Lower leg skin (tissue), 3 donors: ENCODE data around the gene TEF.

ENCODE experiments used
- POLR2A ChIP-seq, 2 donors: fragments of 450-650 bp; IDR thresholded peaks; one replicate each; pipeline ENCODE4 v1.6.1; 2016 to 2017; ENCODE audit warnings: antibody characterized with exemption in 2 of 2, mild to moderate bottlenecking in 1 of 2, moderate library complexity in 1 of 2
- TF ChIP-seq, protein P1 (sequence below), 3 donors: fragments of 450-650 bp; IDR thresholded peaks; one replicate each; pipeline ENCODE4 v1.5.1; 2016; ENCODE audit warnings: antibody characterized with exemption in 3 of 3, mild to moderate bottlenecking in 3 of 3, moderate library complexity in 2 of 3

DNA sequence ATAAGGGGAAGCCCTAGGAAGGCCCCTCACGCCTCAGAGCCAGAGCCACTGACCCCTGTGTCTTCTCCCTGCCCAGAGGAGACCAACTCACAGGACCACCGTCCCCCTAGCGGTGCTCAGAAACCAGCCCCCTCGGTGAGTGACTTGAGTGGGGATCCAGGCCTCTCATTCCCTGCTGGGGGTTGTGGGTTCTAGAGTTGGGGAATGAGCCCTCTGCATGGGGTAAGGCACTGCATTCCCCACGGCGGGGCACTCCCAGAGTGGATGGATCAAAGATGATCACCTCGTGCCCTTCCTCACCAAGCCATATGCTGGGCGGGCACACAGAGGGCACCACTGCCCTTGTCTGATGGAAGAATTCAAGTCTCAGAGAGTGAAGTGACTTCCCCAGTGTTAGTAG, 40.7 kb upstream of the TEF start:
- TF ChIP-seq POLR2A (IDR thresholded peaks at IDR 0.05): no peak
- TF ChIP-seq, protein P1, sequence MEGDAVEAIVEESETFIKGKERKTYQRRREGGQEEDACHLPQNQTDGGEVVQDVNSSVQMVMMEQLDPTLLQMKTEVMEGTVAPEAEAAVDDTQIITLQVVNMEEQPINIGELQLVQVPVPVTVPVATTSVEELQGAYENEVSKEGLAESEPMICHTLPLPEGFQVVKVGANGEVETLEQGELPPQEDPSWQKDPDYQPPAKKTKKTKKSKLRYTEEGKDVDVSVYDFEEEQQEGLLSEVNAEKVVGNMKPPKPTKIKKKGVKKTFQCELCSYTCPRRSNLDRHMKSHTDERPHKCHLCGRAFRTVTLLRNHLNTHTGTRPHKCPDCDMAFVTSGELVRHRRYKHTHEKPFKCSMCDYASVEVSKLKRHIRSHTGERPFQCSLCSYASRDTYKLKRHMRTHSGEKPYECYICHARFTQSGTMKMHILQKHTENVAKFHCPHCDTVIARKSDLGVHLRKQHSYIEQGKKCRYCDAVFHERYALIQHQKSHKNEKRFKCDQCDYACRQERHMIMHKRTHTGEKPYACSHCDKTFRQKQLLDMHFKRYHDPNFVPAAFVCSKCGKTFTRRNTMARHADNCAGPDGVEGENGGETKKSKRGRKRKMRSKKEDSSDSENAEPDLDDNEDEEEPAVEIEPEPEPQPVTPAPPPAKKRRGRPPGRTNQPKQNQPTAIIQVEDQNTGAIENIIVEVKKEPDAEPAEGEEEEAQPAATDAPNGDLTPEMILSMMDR (IDR thresholded peaks at IDR 0.05): no peak
